ENCODE data around the gene GATB. TPM values are rescaled to one million over a fixed set of nuclear protein-coding genes. Genes with fewer than 3 reads are reported as not detected.

GATB gene
- total RNA-seq, 1 experiment from 2014 or later = 20.4 TPM

DNA sequence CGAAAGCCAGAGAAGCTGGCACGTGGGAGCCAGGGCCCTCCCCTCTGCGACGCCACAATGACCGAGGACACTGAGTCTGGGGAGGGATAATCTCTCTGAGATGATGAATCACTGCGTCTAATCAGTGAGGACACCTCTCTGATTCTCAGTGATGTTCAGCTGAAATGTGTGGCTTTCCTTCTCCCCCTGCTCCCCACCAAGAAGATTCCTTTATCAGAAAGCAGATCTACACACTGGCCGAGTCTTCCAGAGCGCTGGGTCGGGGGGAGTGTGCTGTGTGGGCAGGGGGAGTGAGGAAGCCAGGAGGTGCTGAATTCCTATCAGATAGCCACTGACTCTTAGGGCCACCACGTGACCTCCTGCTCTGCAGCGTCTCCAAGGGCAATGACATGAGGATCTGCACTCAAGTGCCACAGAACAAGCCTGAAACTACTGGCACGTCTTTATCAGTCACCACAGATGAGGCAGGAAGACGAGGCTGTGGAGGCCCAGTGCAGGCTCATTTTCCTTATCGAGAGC lies 89.2 kb downstream of the GATB start:
- intact Hi-C loops (cut with micrococcal nuclease) = no loop called here
- Histone ChIP-seq H2AFZ (ENCODE audit: low read length) (no peak overlapping the region), H3K27me3 (ENCODE audit: low read length) (no peaks in the 10 kb centered on the region), H3K9me2 (replicated peaks; ENCODE audit: low read length) (no peaks in the 10 kb centered on the region), H3K4me2 (ENCODE audit: low read length) (no peak overlapping the region), H3K4me3 (ENCODE audit: low read length) (no peak overlapping the region), H4K20me1 (ENCODE audit: low read length) (no peaks in the 10 kb centered on the region), H3K79me2 (ENCODE audit: low read length) (no peaks in the 10 kb centered on the region), H3K9ac (ENCODE audit: low read length) (no peak overlapping the region), H3K36me3 (ENCODE audit: low read depth, low read length) (no peaks in the 10 kb centered on the region), H3K9me3 (ENCODE audit: low read length) (no peaks in the 10 kb centered on the region), H3K4me1 (ENCODE audit: insufficient read depth, low read length) (peaks cover 8% of the 10 kb centered on the region), H3K27ac (ENCODE audit: low read length) (no peak overlapping the region), H3F3A (ENCODE audit: low read length, unreplicated experiment) (no peaks in the 10 kb centered on the region)
- POLR2A ChIA-PET (ENCODE audit: unreplicated experiment) = no interaction called here
- TF ChIP-seq, protein P1, sequence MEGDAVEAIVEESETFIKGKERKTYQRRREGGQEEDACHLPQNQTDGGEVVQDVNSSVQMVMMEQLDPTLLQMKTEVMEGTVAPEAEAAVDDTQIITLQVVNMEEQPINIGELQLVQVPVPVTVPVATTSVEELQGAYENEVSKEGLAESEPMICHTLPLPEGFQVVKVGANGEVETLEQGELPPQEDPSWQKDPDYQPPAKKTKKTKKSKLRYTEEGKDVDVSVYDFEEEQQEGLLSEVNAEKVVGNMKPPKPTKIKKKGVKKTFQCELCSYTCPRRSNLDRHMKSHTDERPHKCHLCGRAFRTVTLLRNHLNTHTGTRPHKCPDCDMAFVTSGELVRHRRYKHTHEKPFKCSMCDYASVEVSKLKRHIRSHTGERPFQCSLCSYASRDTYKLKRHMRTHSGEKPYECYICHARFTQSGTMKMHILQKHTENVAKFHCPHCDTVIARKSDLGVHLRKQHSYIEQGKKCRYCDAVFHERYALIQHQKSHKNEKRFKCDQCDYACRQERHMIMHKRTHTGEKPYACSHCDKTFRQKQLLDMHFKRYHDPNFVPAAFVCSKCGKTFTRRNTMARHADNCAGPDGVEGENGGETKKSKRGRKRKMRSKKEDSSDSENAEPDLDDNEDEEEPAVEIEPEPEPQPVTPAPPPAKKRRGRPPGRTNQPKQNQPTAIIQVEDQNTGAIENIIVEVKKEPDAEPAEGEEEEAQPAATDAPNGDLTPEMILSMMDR (conservative IDR thresholded peaks at IDR 0.05; ENCODE audit: low read depth, low read length) = no peak
- TF ChIP-seq EZH2phosphoT487 (IDR thresholded peaks at IDR 0.05; ENCODE audit: borderline replicate concordance, low read length) = no peak
- TF ChIP-seq EZH2 (IDR thresholded peaks at IDR 0.05; ENCODE audit: low read length, unreplicated experiment) = no peak
- DNase-seq = no peak
- ATAC-seq = no peak
- CTCF ChIA-PET = no interaction called here
- BruUV-seq (replicated peaks) = no TSS peak

DNA sequence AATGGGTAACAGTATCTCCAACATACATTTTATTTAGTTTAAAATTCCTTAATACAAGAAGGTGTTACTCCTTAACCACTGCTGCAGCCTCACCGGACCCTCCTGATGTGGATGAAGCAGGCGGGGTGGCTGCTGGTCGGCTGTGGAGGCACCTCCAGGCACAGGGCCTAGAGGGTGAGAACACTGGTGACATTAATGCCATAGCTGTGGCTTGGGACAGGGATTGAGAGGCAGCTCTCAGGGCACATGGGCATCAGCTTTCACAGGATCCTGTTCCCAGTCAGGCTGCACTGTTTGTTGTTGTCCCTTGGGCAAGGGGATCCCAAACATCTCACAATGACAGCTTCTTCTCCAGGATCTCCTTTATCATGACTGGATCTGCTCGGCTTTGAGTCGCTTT lies 90.0 kb downstream of the GATB start:
- Histone ChIP-seq H3F3A (ENCODE audit: low read length, unreplicated experiment) (no peaks in the 10 kb centered on the region), H3K27me3 (ENCODE audit: low read length) (no peaks in the 10 kb centered on the region), H2AFZ (ENCODE audit: low read length) (no peak overlapping the region), H3K4me3 (ENCODE audit: low read length) (no peak overlapping the region), H3K9ac (ENCODE audit: low read length) (no peak overlapping the region), H3K27ac (ENCODE audit: low read length) (no peak overlapping the region), H3K36me3 (ENCODE audit: low read depth, low read length) (no peaks in the 10 kb centered on the region), H4K20me1 (ENCODE audit: low read length) (no peaks in the 10 kb centered on the region), H3K4me1 (ENCODE audit: insufficient read depth, low read length) (0 out of 2 replicates have a peak, but pooled peaks cover under 1% of the 10 kb centered on the region), H3K9me3 (ENCODE audit: low read length) (no peaks in the 10 kb centered on the region), H3K79me2 (ENCODE audit: low read length) (no peaks in the 10 kb centered on the region), H3K9me2 (replicated peaks; ENCODE audit: low read length) (no peaks in the 10 kb centered on the region), H3K4me2 (ENCODE audit: low read length) (no peak overlapping the region)
- POLR2A ChIA-PET (ENCODE audit: unreplicated experiment) = no interaction called here
- intact Hi-C loops (cut with micrococcal nuclease) = no loop called here
- CTCF ChIA-PET = no interaction called here
- no TSS peak for BruUV-seq (replicated peaks)
- ATAC-seq (no peak), DNase-seq (no peak)
- no peak for TF ChIP-seq EZH2 (IDR thresholded peaks at IDR 0.05; ENCODE audit: low read length, unreplicated experiment)

DNA sequence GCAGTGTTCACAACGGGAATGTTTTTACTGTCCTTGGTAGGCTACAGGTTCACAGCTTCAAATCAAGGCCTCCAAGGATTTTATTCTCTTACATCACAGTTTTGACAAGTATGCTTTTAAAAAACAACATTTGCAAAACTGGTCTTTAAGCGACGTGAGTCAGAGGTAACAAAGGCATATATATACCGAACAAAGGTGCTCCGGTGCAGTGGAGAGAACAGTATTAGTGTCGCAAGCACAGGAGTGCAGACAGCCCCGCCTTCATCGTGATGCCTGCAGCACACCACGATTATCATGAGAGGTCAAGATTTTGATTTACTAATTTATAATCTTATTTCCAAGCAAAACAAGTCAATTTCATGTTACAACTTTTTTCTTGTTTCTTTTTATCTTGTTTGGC lies 90.8 kb downstream of the GATB start:
- DNase-seq = no peak
- no peaks in the 10 kb centered on the region for H4K20me1 ChIP-seq (ENCODE audit: low read length)
- H3K79me2 ChIP-seq (ENCODE audit: low read length) = no peaks in the 10 kb centered on the region
- no peaks in the 10 kb centered on the region for H3K9me3 ChIP-seq (ENCODE audit: low read length)
- H3K4me2 ChIP-seq (ENCODE audit: low read length) = no peak overlapping the region
- TF ChIP-seq EZH2phosphoT487 (IDR thresholded peaks at IDR 0.05; ENCODE audit: borderline replicate concordance, low read length) = no peak
- TF ChIP-seq, protein P1 (conservative IDR thresholded peaks at IDR 0.05; ENCODE audit: low read depth, low read length) = no peak
- no peak for TF ChIP-seq EZH2 (IDR thresholded peaks at IDR 0.05; ENCODE audit: low read length, unreplicated experiment)
- no peaks in the 10 kb centered on the region for H3K9me2 ChIP-seq (replicated peaks; ENCODE audit: low read length)
- H2AFZ ChIP-seq (ENCODE audit: low read length) = no peak overlapping the region
- H3K4me1 ChIP-seq (ENCODE audit: insufficient read depth, low read length) = no peaks in the 10 kb centered on the region
- ChIA-PET CTCF (no interaction called here), POLR2A (ENCODE audit: unreplicated experiment) (no interaction called here)
- no peak overlapping the region for H3K27ac ChIP-seq (ENCODE audit: low read length)
- H3K9ac ChIP-seq (ENCODE audit: low read length) = no peak overlapping the region
- no peak for ATAC-seq
- no TSS peak for BruUV-seq (replicated peaks)
- no peaks in the 10 kb centered on the region for H3K36me3 ChIP-seq (ENCODE audit: low read depth, low read length)
- H3K27me3 ChIP-seq (ENCODE audit: low read length) = no peaks in the 10 kb centered on the region
- intact Hi-C loops (cut with micrococcal nuclease) = no loop called here
- no peaks in the 10 kb centered on the region for H3F3A ChIP-seq (ENCODE audit: low read length, unreplicated experiment)
- no peak overlapping the region for H3K4me3 ChIP-seq (ENCODE audit: low read length)
